ENCODE data around the gene CUL9.

Gene CUL9

GRCh38 chr6:43200541-43200940 is 18.5 kb downstream of the CUL9 start:
- DNase-seq (ENCODE audit: low spot score), result no peak

- DNase-seq (ENCODE audit: low spot score), result no peak
Observed at GRCh38 chr6:43202451-43202850, 20.5 kb downstream of the CUL9 start.

GRCh38 chr6:43203029-43203717 is 21.2 kb downstream of the CUL9 start:
- DNase-seq (ENCODE audit: low spot score), result no peak

GRCh38 chr6:43203718-43204095 is 21.7 kb downstream of the CUL9 start:
- no peak for DNase-seq (ENCODE audit: low spot score)

- DNase-seq (ENCODE audit: low spot score), result no peak
Observed at GRCh38 chr6:43204271-43205105, 22.5 kb downstream of the CUL9 start.

GRCh38 chr6:43205849-43206248 is 23.9 kb downstream of the CUL9 start:
- DNase-seq (ENCODE audit: low spot score), result no peak

GRCh38 chr6:43207286-43207685 is 25.3 kb downstream of the CUL9 start:
- no peak for DNase-seq (ENCODE audit: low spot score)

GRCh38 chr6:43211955-43212354 is 30.0 kb downstream of the CUL9 start:
- no peak for DNase-seq (ENCODE audit: low spot score)

- DNase-seq (ENCODE audit: low spot score), result no peak
Observed at GRCh38 chr6:43213431-43213830, 31.4 kb downstream of the CUL9 start.

- DNase-seq (ENCODE audit: low spot score), result no peak
Observed at GRCh38 chr6:43215066-43215465, 33.1 kb downstream of the CUL9 start.

GRCh38 chr6:43216200-43216599 is 34.2 kb downstream of the CUL9 start:
- DNase-seq (ENCODE audit: low spot score), result no peak

- no peak for DNase-seq (ENCODE audit: low spot score)
Observed at GRCh38 chr6:43217351-43217750, 35.4 kb downstream of the CUL9 start.

- DNase-seq (ENCODE audit: low spot score), result peak; percentile 21
Observed at GRCh38 chr6:43219119-43219518, 37.1 kb downstream of the CUL9 start.

GRCh38 chr6:43219814-43220213 is 37.8 kb downstream of the CUL9 start:
- no peak for DNase-seq (ENCODE audit: low spot score)

GRCh38 chr6:43220439-43220951 is 38.5 kb downstream of the CUL9 start:
- no peak for DNase-seq (ENCODE audit: low spot score)

- DNase-seq (ENCODE audit: low spot score), result peak; percentile 26
Observed at GRCh38 chr6:43221046-43221972, 39.3 kb downstream of the CUL9 start.

- DNase-seq (ENCODE audit: low spot score), result no peak
Observed at GRCh38 chr6:43222418-43223059, 40.5 kb downstream of the CUL9 start.

GRCh38 chr6:43223175-43223574 is 41.2 kb downstream of the CUL9 start:
- DNase-seq (ENCODE audit: low spot score), result no peak

GRCh38 chr6:43226192-43226851 is 44.3 kb downstream of the CUL9 start:
- DNase-seq (ENCODE audit: low spot score), result no peak

GRCh38 chr6:43228951-43229802 is 47.2 kb downstream of the CUL9 start, which contains the start of gene DNPH1:
DNPH1 (minus strand) TSS chr6:43229481; CDS start chr6:43229456, 25 bp downstream.
- peak; percentile 56 for DNase-seq (ENCODE audit: low spot score)
